ENCODE results near the gene SEPHS2. TPM values are rescaled to one million over a fixed set of nuclear protein-coding genes. Genes with fewer than 3 reads are reported as not detected.
"Not testable (repeated sequence)": the region's sequence is repeated elsewhere in the genome, so short reads cannot be mapped to it uniquely, and the experiment has no call there.

The SEPHS2 gene
- total RNA-seq, 1 experiment from 2014 or later: 91.6 TPM

DNA sequence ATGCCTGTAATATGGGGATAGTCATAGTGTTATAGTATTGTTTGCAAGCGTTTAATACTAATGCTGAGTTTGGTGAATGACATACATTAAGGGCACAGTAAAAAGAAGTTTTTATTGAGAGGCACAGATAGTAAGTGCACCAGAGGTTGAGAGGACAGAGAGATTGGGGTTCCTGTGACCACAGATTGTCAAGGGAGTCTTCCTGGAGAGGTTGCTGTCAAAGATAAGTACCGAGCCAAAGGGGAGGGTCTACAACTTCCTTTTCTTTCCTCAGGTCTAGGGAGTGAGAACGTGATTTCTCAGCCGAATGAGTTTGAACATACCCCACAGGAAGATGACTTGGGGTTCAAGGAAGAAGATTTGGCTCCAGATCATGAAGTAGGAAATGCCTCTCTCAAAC, 48.6 kb downstream of the SEPHS2 start:
- H3K4me3 ChIP-seq (ENCODE audit: low read depth, low read length): no peak overlapping the region
- no peaks in the 10 kb centered on the region for H3K36me3 ChIP-seq (ENCODE audit: control insufficient read depth, insufficient read depth, low read length)
- Mint-ChIP-seq H3K4me1 (ENCODE audit: low read depth, unreplicated experiment) (peaks cover 27% of the 10 kb centered on the region), H3K36me3 (ENCODE audit: insufficient read depth, unreplicated experiment) (peaks cover 14% of the 10 kb centered on the region), H3K27ac (ENCODE audit: unreplicated experiment) (no peak overlapping the region), H3K9me3 (ENCODE audit: unreplicated experiment) (no peaks in the 10 kb centered on the region), H3K27me3 (ENCODE audit: insufficient read depth, unreplicated experiment) (no peaks in the 10 kb centered on the region), H3K4me3 (ENCODE audit: unreplicated experiment) (peak overlapping the region; percentile 82)
- intact Hi-C loops (cut with micrococcal nuclease; ENCODE audit: unreplicated experiment): no loop called here
- H3K27me3 ChIP-seq (replicated peaks; ENCODE audit: control insufficient read depth, insufficient read depth, low read length): no peaks in the 10 kb centered on the region
- BruUV-seq (replicated peaks): no TSS peak
- no peak for DNase-seq
- peaks cover 15% of the 10 kb centered on the region for H3K4me1 ChIP-seq
- no peaks in the 10 kb centered on the region for H3K9me3 ChIP-seq
- no peak for TF ChIP-seq CTCF (IDR thresholded peaks at IDR 0.05; ENCODE audit: insufficient read depth in 1 of 2, low read depth in 1 of 2, low read length in 1 of 2, severe bottlenecking in 1 of 2, unreplicated experiment in 1 of 2)
- ChIA-PET POLR2A (no interaction called here), CTCF (no interaction called here)

- Histone ChIP-seq H3K4me3 (ENCODE audit: low read depth, low read length) (peak overlapping the region; percentile 88), H3K4me1 (peaks cover 11% of the 10 kb centered on the region)
- BruUV-seq (replicated peaks): TSS peak; percentile 70
- H3K9me3 ChIP-seq; DNase-seq; H3K36me3 ChIP-seq (ENCODE audit: control insufficient read depth, insufficient read depth, low read length); H3K27me3 ChIP-seq (replicated peaks; ENCODE audit: control insufficient read depth, insufficient read depth, low read length); H3K9me3 Mint-ChIP-seq (ENCODE audit: unreplicated experiment); intact Hi-C loops (cut with micrococcal nuclease; ENCODE audit: unreplicated experiment); H3K27me3 Mint-ChIP-seq (ENCODE audit: insufficient read depth, unreplicated experiment): not testable (repeated sequence)
- Mint-ChIP-seq H3K36me3 (ENCODE audit: insufficient read depth, unreplicated experiment) (peaks cover 14% of the 10 kb centered on the region), H3K4me3 (ENCODE audit: unreplicated experiment) (peak overlapping the region; percentile 82), H3K4me1 (ENCODE audit: low read depth, unreplicated experiment) (peaks cover 23% of the 10 kb centered on the region), H3K27ac (ENCODE audit: unreplicated experiment) (peak overlapping the region; percentile 33)
- POLR2A ChIA-PET: interaction anchor here (1.1 to 2.6 kb wide), 4 partner anchors 11 to 26 kb away, joined by 3 to 20 read pairs (median 10); partner anchors contain the start of genes TBC1D10B and ZNF771
- CTCF ChIA-PET: interaction anchor here (1.9 to 2.3 kb wide), 4 partner anchors 10 to 33 kb away, joined by 11 to 27 read pairs (median 15); partner anchors contain the start of genes DCTPP1 and ZNF771
These were observed 49.0 kb downstream of the SEPHS2 start for GRCh38 chr16:30396627-30397026.

GRCh38 chr16:30395992-30396585, 49.6 kb downstream of the SEPHS2 start:
- Mint-ChIP-seq H3K4me1 (ENCODE audit: low read depth, unreplicated experiment) (peaks cover 19% of the 10 kb centered on the region), H3K9me3 (ENCODE audit: unreplicated experiment) (no peaks in the 10 kb centered on the region), H3K27ac (ENCODE audit: unreplicated experiment) (peak overlapping the region; percentile 33), H3K4me3 (ENCODE audit: unreplicated experiment) (peak overlapping the region; percentile 82), H3K36me3 (ENCODE audit: insufficient read depth, unreplicated experiment) (peaks cover 14% of the 10 kb centered on the region), H3K27me3 (ENCODE audit: insufficient read depth, unreplicated experiment) (no peaks in the 10 kb centered on the region)
- CTCF ChIA-PET: interaction anchor here (1.5 to 2.3 kb wide), 7 partner anchors 11 to 41 kb away, joined by 5 to 27 read pairs (median 14); partner anchors contain the start of genes CD2BP2, DCTPP1, TBC1D10B and ZNF771
- no peaks in the 10 kb centered on the region for H3K36me3 ChIP-seq (ENCODE audit: control insufficient read depth, insufficient read depth, low read length)
- H3K4me3 ChIP-seq (ENCODE audit: low read depth, low read length): peak overlapping the region; percentile 88
- no peak for TF ChIP-seq CTCF (IDR thresholded peaks at IDR 0.05; ENCODE audit: insufficient read depth in 1 of 2, low read depth in 1 of 2, low read length in 1 of 2, severe bottlenecking in 1 of 2, unreplicated experiment in 1 of 2)
- no peaks in the 10 kb centered on the region for H3K27me3 ChIP-seq (replicated peaks; ENCODE audit: control insufficient read depth, insufficient read depth, low read length)
- H3K4me1 ChIP-seq: peaks cover 6% of the 10 kb centered on the region; the same call in 1 of the 2 replicates
- POLR2A ChIA-PET: interaction anchor here (1.1 to 2.6 kb wide), 5 partner anchors 11 to 34 kb away, joined by 3 to 20 read pairs (median 7); partner anchors contain the start of genes DCTPP1, TBC1D10B and ZNF771
- H3K9me3 ChIP-seq: no peaks in the 10 kb centered on the region
- no TSS peak for BruUV-seq (replicated peaks)
- no peak for DNase-seq
- intact Hi-C loops (cut with micrococcal nuclease; ENCODE audit: unreplicated experiment): loop anchor here (1.0 to 2.0 kb wide), 2 partner anchors 13 to 17 kb away; no protein-coding TSS in a partner anchor

Data from Caco-2 (cell line).